Measurements from ENCODE around the gene SEC61B. TPM values are rescaled to one million over a fixed set of nuclear protein-coding genes. Genes with fewer than 3 reads are reported as not detected.
A peak's percentile ranks its signal among the peaks of the same experiment; 100 is the strongest.

SEC61B gene
- total and polyA plus RNA-seq, 10 of the 15 experiments (the other 5 are each of a cell fraction or from before 2014, with no cell fraction given), result 108 to 747 (median 301) TPM

DNA sequence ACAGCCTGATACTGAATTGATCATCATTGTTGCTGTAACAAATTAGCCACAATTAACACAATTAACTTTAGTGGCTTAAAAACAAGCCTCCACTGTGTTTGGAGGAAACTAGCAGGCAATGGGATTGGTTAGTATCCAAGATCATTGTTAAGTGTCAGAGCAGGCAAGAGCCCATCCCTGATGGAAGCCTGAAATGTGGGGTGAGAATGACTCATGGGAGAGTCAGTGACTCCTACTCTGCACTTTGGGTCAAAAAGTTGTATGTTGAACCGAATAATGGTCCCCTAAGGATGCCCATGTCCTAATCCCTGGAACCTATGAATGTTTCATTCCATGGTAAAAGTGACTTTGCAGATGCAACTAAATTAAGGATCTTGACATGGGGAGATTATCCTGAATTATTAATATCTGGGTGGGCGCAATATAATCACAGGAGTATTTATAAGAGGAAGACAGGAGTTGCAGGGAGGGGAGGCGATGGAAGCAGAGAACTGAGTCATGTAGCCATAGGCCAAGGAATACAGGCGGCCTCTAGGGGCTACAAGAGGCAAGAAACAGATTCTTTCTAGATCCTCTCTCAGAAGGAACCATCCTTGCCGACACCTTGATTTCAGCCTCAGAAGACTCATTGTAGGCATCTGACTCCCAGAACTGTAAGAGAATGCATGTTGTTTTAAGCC is 29.2 kb upstream of the SEC61B start:
- intact Hi-C loops (cut with micrococcal nuclease; ENCODE audit: unreplicated experiment), result no loop called here
- Histone ChIP-seq H3K79me2 (ENCODE audit: control insufficient read depth, insufficient read depth, low read length) (no peaks in the 10 kb centered on the region), H3K36me3 (ENCODE audit: control insufficient read depth in 2 of 2, insufficient read depth in 2 of 2, low read length in 1 of 2) (no peaks in the 10 kb centered on the region), H2AFZ (ENCODE audit: control insufficient read depth, low read depth, low read length) (no peak overlapping the region), H3K4me2 (ENCODE audit: control insufficient read depth, insufficient read depth) (no peak overlapping the region), H3K27ac (ENCODE audit: control insufficient read depth, insufficient read depth) (no peak overlapping the region), H4K20me1 (ENCODE audit: control insufficient read depth, insufficient read depth) (no peaks in the 10 kb centered on the region), H3K9me3 (replicated peaks; ENCODE audit: control insufficient read depth, insufficient read depth, low read length) (peaks cover 1% of the 10 kb centered on the region; the same call in 2 of the 3 replicates), H3K4me3 (no peak overlapping the region), H3K9ac (ENCODE audit: control insufficient read depth, insufficient read depth, low read length) (no peak overlapping the region), H3K4me1 (ENCODE audit: control insufficient read depth, insufficient read depth, low read length) (peaks cover 23% of the 10 kb centered on the region), H3K27me3 (replicated peaks in 1 of 2; ENCODE audit: control insufficient read depth in 2 of 2, insufficient read depth in 2 of 2, low read length in 1 of 2) (no peaks in the 10 kb centered on the region)
- ChIA-PET POLR2A (no interaction called here), RAD21 (ENCODE audit: unreplicated experiment) (interaction anchor here (1.0 kb wide), 1 partner anchor 9 kb away, joined by 4 read pairs; no protein-coding TSS in a partner anchor), SMC1A (ENCODE audit: uncharacterized antibody, unreplicated experiment) (interaction anchor here (1.1 to 2.9 kb wide), 2 partner anchors 8 to 11 kb away, joined by 4 to 16 read pairs; no protein-coding TSS in a partner anchor), CTCF (interaction anchor here (1.0 to 8.6 kb wide), 4 partner anchors 8 to 38 kb away, joined by 3 to 96 read pairs (median 6); no protein-coding TSS in a partner anchor)
- BruUV-seq (replicated peaks), result no TSS peak
- no peak for FAIRE-seq
- TF ChIP-seq, protein P1, sequence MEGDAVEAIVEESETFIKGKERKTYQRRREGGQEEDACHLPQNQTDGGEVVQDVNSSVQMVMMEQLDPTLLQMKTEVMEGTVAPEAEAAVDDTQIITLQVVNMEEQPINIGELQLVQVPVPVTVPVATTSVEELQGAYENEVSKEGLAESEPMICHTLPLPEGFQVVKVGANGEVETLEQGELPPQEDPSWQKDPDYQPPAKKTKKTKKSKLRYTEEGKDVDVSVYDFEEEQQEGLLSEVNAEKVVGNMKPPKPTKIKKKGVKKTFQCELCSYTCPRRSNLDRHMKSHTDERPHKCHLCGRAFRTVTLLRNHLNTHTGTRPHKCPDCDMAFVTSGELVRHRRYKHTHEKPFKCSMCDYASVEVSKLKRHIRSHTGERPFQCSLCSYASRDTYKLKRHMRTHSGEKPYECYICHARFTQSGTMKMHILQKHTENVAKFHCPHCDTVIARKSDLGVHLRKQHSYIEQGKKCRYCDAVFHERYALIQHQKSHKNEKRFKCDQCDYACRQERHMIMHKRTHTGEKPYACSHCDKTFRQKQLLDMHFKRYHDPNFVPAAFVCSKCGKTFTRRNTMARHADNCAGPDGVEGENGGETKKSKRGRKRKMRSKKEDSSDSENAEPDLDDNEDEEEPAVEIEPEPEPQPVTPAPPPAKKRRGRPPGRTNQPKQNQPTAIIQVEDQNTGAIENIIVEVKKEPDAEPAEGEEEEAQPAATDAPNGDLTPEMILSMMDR (IDR thresholded peaks at IDR 0.05 in 2 of 3, conservative IDR thresholded peaks at IDR 0.05 in 1 of 3; ENCODE audit: control insufficient read depth in 2 of 3, extremely low read depth in 1 of 3, insufficient read depth in 1 of 3, low read depth in 3 of 3, low read length in 3 of 3), result peak in 1 of 3 experiments; percentile 6; a peak in 1 of 6 replicates
- TF ChIP-seq, protein P2, sequence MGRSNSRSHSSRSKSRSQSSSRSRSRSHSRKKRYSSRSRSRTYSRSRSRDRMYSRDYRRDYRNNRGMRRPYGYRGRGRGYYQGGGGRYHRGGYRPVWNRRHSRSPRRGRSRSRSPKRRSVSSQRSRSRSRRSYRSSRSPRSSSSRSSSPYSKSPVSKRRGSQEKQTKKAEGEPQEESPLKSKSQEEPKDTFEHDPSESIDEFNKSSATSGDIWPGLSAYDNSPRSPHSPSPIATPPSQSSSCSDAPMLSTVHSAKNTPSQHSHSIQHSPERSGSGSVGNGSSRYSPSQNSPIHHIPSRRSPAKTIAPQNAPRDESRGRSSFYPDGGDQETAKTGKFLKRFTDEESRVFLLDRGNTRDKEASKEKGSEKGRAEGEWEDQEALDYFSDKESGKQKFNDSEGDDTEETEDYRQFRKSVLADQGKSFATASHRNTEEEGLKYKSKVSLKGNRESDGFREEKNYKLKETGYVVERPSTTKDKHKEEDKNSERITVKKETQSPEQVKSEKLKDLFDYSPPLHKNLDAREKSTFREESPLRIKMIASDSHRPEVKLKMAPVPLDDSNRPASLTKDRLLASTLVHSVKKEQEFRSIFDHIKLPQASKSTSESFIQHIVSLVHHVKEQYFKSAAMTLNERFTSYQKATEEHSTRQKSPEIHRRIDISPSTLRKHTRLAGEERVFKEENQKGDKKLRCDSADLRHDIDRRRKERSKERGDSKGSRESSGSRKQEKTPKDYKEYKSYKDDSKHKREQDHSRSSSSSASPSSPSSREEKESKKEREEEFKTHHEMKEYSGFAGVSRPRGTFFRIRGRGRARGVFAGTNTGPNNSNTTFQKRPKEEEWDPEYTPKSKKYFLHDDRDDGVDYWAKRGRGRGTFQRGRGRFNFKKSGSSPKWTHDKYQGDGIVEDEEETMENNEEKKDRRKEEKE (IDR thresholded peaks at IDR 0.05), result no peak
- whole genome bisulfite sequencing (ENCODE audit: insufficient coverage, insufficient replicate concordance, low lambda C conversion rate, missing lambda C conversion rate), result 68% methylated on average over 5 of the region's 5 CpGs
- in situ Hi-C loops (cut with MboI), result no loop called here
- DNase-seq (ENCODE audit: low read depth, low spot score), result no peak
- ATAC-seq, result no peak

Data from GM12878 (cell line).